ENCODE data around the gene CARS1.

Gene CARS1

DNA sequence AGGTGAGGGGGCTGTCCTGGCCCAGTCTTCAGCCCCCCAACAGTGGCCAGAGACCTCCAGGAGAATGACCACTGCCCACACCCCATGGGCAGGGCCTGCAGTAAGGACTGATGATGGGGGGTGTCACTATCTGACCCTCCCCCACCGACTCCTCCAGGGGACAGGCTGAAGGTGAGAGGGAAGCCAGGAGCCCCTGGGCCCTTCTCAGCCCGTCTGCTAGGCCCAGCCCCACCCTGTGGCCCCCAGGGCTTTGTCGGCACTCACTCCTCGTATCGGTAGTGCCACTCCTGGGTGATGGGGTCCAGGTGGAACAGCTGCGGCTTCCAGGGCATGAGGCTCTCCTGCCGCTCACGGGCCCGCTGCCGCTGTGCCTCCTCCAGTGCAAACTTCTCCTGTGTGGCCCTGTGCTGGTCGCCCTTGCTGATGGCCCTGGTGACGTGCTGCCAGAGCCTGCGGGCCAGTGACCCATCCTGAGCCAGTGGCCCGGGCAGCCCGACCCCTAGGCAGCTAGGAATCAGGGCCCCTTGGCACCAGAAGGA, 35.4 kb upstream of the CARS1 start:
- no peak for DNase-seq (ENCODE audit: low read depth)
- no peak for TF ChIP-seq CTCF (IDR thresholded peaks at IDR 0.05; ENCODE audit: low read length, missing control alignments)
- no peak overlapping the region for H3K4me3 ChIP-seq (replicated peaks; ENCODE audit: low read depth, low read length)

DNA sequence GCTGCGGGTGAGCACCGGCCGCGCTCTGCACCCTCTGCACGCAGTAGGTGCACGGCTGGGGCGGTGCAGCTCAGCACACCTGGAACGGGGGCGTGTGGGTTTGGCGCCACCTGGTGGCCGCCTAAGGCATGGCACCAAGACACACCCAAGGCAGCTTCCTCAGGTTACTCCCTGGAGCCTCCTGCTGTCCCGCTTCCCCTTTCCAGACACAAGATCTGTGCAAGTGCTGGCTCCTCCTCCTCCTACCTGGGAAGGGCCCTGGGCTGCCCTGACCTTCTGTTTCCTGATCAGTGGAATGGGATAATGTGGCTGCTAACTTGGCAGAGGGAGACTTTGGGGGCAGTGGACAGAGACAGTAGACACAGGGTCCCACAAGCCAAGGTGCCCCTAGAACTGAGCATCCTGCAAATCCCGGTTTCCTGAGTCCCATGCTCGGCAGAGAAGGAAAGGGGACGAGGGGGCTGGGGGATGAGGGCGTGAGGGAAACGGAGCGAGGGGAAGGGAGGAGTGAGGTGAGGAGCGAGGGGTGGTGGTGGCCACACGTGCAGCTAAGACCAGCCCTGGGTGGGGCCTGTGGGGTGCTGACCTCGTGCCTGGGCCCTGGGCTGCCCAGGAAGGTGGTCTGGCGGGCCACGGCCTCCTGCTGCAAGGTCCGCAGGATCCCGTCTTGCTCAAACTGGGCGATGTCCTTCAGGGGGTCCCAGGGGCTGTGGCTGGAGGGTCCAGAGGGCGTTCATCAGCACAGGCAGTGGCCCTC, 34.8 kb upstream of the CARS1 start:
- DNase-seq (ENCODE audit: low read depth): peak; percentile 62
- H3K4me3 ChIP-seq (replicated peaks; ENCODE audit: low read depth, low read length): no peak overlapping the region
- peak; percentile 93 for TF ChIP-seq CTCF (IDR thresholded peaks at IDR 0.05; ENCODE audit: low read length, missing control alignments)

DNA sequence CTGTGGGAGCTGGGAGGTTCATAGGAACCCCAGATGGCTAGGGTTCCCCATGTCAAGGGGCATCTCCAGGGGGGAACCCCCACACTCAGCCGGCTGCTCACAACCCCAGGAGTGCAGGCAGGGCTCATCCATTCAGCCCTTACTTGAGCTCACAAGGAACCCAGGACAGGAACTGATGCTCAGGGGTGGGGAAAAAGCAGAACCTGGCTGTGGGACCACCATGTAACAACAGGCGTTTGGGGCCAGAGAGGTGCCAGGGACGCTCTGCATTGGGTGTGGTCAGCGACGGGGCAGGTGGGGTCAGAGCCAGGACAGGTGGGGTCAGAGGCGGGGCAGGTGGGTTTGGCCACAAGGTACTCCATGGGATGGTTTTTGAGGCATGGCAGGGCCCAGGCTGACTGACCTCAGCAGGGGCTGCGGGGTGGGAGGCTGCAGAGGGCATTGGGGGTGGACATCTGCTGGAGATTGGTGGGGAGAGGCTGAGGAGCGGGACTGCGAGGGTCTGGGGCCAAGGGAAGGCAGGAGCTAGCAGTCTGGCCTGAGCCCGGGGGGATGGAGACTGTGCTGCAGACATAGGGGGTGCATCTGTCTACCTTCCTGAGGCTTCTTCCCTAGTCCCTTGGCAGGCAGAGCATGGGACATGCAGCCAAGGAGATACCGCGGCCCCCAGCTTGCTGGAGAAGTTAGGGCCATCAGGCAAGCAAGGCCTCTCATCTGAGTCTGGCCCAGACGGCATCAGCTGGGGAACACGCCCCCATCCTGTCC, 34.0 kb upstream of the CARS1 start:
- no peak for DNase-seq (ENCODE audit: low read depth)
- no peak overlapping the region for H3K4me3 ChIP-seq (replicated peaks; ENCODE audit: low read depth, low read length)
- no peak for TF ChIP-seq CTCF (IDR thresholded peaks at IDR 0.05; ENCODE audit: low read length, missing control alignments)

DNA sequence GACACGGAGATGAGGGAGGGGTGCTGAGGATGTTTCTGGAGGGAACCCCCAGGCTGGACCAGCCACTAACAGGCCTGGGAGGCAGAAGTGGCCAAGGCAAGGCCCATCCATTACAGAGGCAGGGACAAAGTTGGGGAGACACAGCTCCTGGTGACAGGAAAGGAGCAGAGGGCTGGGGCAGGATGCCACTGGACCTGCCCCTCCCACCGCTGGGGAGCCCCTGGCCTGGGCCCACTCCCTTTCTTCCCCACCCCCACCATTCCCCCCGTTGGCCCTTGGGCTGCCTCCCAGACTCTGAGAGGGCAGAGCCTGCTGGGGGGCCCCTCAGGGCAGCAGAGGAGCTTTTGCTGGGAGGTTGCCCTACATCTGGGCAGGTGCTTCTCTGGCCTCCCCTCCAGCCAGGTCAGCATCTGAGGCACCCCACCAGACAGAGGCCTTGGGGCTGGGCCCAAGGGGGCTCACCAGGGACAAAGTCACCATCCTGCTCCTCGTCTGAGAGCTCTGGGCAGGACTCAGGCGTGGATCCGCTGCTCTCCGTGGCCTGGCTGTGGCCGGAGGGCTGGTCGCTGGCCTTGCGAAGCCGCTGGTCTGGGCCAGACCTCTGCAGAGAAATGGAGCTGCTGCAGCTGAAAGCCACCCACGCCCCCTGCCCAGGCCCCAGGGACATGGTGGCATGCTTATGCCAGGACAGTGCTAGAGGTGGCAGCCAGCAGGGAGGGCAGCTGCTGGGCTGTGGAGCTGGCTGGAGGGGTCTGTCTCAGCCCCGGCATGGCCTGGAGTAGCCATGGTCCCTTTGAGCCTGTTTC, 33.1 kb upstream of the CARS1 start:
- no peak for DNase-seq (ENCODE audit: low read depth)
- H3K4me3 ChIP-seq (replicated peaks; ENCODE audit: low read depth, low read length): no peak overlapping the region
- no peak for TF ChIP-seq CTCF (IDR thresholded peaks at IDR 0.05; ENCODE audit: low read length, missing control alignments)

DNA sequence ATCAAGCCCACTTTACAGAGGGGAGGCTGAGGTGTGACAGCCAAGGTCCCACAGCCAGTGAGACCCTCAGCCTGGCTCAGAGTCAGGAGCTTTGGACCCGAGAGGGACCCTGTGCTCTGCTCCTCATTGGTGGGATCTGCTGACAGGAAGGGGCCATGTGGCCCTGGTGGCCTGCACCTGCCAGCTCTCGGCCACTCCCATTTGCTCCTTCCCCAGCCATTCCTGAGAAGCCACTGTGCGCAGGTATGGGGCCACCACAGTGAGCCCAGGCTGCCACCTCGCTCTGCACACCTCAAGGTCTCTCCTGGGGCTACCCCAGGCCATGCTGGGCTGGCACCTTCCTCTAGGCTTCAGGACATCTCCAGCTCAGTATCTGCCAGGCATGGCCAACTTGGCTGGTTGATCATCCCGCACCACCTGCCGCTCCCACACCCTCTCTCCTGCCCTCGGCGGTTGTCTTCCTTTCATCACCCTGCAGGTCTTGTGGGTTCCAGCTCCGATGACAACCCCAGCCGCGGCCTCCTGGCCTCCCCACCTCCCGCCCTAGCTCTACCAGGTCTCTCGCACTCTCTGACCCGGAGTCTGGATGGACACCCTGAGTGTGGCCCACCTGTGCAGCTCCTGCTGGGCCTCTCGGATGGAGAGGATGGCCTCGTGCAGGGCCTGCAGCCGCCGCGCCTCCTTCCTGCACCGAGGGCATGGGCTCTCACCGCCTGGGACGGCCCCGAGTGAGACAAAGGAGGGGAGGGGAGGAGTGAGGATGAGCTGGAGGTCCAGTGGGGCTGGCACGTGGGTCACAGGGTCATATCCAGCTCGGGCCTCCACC, 32.2 kb upstream of the CARS1 start:
- no peak for DNase-seq (ENCODE audit: low read depth)
- TF ChIP-seq CTCF (IDR thresholded peaks at IDR 0.05; ENCODE audit: low read length, missing control alignments): no peak
- no peak overlapping the region for H3K4me3 ChIP-seq (replicated peaks; ENCODE audit: low read depth, low read length)

GRCh38 chr11:3088806-3089205, 31.6 kb upstream of the CARS1 start:
- DNase-seq (ENCODE audit: low read depth): no peak
- H3K4me3 ChIP-seq (replicated peaks; ENCODE audit: low read depth, low read length): no peak overlapping the region
- TF ChIP-seq CTCF (IDR thresholded peaks at IDR 0.05; ENCODE audit: low read length, missing control alignments): no peak
